ENCODE results near the gene ISCA2.
"Not testable (repeated sequence)": the region's sequence is repeated elsewhere in the genome, so short reads cannot be mapped to it uniquely, and the experiment has no call there.

The ISCA2 gene, protein sequence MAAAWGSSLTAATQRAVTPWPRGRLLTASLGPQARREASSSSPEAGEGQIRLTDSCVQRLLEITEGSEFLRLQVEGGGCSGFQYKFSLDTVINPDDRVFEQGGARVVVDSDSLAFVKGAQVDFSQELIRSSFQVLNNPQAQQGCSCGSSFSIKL

GRCh38 chr14:74493343-74494261, at the start of gene ISCA2:
Gene ISCA2 (plus strand): TSS chr14:74493765. CDS start chr14:74493775, 10 bp downstream.
- Histone ChIP-seq H3K27ac (ENCODE audit: low read depth, low read length) (peak within 1 kb of the TSS; percentile 95), H3K9me3 (ENCODE audit: control insufficient read depth in 1 of 2, low read length in 2 of 2) (no peaks in the 10 kb centered on the region), H3K4me1 (ENCODE audit: control insufficient read depth in 1 of 2, insufficient read depth in 2 of 2, low read length in 2 of 2) (peaks cover 23 to 24% of the 10 kb centered on the region in 2 donors), H3K4me3 (ENCODE audit: low read depth in 1 of 2, low read length in 2 of 2) (peak within 1 kb of the TSS; percentile 86 to 89), H3K9ac (ENCODE audit: low read depth in 1 of 2, low read length in 2 of 2) (peak within 1 kb of the TSS; percentile 73 to 85), H3K36me3 (ENCODE audit: control insufficient read depth in 1 of 2, insufficient read depth in 2 of 2, low read length in 2 of 2) (peaks cover 0 to 3% of the 10 kb centered on the region in 2 donors), H3K27me3 (ENCODE audit: control insufficient read depth in 1 of 2, insufficient read depth in 2 of 2, low read length in 2 of 2) (no peaks in the 10 kb centered on the region)

DNA sequence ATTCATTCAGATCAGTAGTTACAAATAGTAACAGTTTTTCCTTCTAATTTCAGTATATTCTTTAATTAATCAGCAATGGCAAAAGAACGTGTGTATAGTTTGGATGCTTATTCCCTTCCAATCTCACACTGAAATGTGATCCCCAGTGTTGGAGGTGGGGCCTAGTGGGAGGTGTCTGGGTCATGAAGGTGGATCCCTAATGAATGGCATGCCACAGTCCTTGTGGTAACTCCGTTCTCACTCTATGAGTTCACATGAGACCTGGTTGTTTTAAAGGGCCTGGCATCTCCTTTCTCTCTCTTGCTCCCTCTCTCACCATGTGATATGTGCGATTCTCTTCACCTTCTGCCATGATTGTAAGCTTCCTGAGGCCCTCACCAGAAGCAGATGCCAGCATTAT, 48.7 kb upstream of the ISCA2 start:
- H3K4me1 ChIP-seq (ENCODE audit: control insufficient read depth in 1 of 2, insufficient read depth in 2 of 2, low read length in 2 of 2) = no peaks in the 10 kb centered on the region
- no peak overlapping the region for H3K27ac ChIP-seq (ENCODE audit: low read depth, low read length)
- H3K4me3 ChIP-seq (ENCODE audit: low read depth in 1 of 2, low read length in 2 of 2) = no peak overlapping the region
- no peaks in the 10 kb centered on the region for H3K27me3 ChIP-seq (ENCODE audit: control insufficient read depth in 1 of 2, insufficient read depth in 2 of 2, low read length in 2 of 2)
- H3K9ac ChIP-seq (ENCODE audit: low read depth in 1 of 2, low read length in 2 of 2) = no peak overlapping the region
- no peaks in the 10 kb centered on the region for H3K36me3 ChIP-seq (ENCODE audit: control insufficient read depth in 1 of 2, insufficient read depth in 2 of 2, low read length in 2 of 2)
- H3K9me3 ChIP-seq (ENCODE audit: control insufficient read depth in 1 of 2, low read length in 2 of 2) = no peaks in the 10 kb centered on the region

- not testable (repeated sequence) for H3K36me3 ChIP-seq (ENCODE audit: control insufficient read depth in 1 of 2, insufficient read depth in 2 of 2, low read length in 2 of 2); H3K4me1 ChIP-seq (ENCODE audit: control insufficient read depth in 1 of 2, insufficient read depth in 2 of 2, low read length in 2 of 2); H3K9me3 ChIP-seq (ENCODE audit: control insufficient read depth in 1 of 2, low read length in 2 of 2); H3K9ac ChIP-seq (ENCODE audit: low read depth in 1 of 2, low read length in 2 of 2); H3K27me3 ChIP-seq (ENCODE audit: control insufficient read depth in 1 of 2, insufficient read depth in 2 of 2, low read length in 2 of 2); H3K27ac ChIP-seq (ENCODE audit: low read depth, low read length); H3K4me3 ChIP-seq (ENCODE audit: low read depth in 1 of 2, low read length in 2 of 2)
These were observed 39.2 kb upstream of the ISCA2 start for GRCh38 chr14:74454397-74454796.

GRCh38 chr14:74456684-74457564, 36.6 kb upstream of the ISCA2 start:
- Histone ChIP-seq H3K27ac (ENCODE audit: low read depth, low read length) (no peak overlapping the region), H3K4me3 (ENCODE audit: low read depth in 1 of 2, low read length in 2 of 2) (no peak overlapping the region), H3K9me3 (ENCODE audit: control insufficient read depth in 1 of 2, low read length in 2 of 2) (no peaks in the 10 kb centered on the region), H3K27me3 (ENCODE audit: control insufficient read depth in 1 of 2, insufficient read depth in 2 of 2, low read length in 2 of 2) (no peaks in the 10 kb centered on the region), H3K9ac (ENCODE audit: low read depth in 1 of 2, low read length in 2 of 2) (no peak overlapping the region), H3K36me3 (ENCODE audit: control insufficient read depth in 1 of 2, insufficient read depth in 2 of 2, low read length in 2 of 2) (no peaks in the 10 kb centered on the region), H3K4me1 (ENCODE audit: control insufficient read depth in 1 of 2, insufficient read depth in 2 of 2, low read length in 2 of 2) (no peaks in the 10 kb centered on the region)

DNA sequence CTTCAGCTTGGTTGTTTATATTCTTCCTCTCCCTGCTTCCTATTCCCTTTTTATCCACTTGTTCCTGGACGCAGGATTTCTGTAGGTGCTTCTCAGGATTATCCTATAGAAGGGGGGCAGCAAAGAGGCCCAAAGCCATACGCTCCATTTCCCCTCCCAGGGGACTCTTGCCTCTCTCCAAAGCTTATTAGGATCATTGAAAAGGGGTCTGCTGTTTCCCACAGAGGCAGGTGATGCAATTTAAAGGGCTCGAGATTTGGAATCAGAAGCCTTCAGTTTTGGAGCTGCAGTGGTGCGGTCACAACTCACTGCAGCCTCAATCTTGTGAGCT, 36.0 kb upstream of the ISCA2 start:
- Histone ChIP-seq H3K27me3 (ENCODE audit: control insufficient read depth in 1 of 2, insufficient read depth in 2 of 2, low read length in 2 of 2) (no peaks in the 10 kb centered on the region), H3K9ac (ENCODE audit: low read depth in 1 of 2, low read length in 2 of 2) (no peak overlapping the region), H3K4me1 (ENCODE audit: control insufficient read depth in 1 of 2, insufficient read depth in 2 of 2, low read length in 2 of 2) (no peaks in the 10 kb centered on the region), H3K4me3 (ENCODE audit: low read depth in 1 of 2, low read length in 2 of 2) (no peak overlapping the region), H3K36me3 (ENCODE audit: control insufficient read depth in 1 of 2, insufficient read depth in 2 of 2, low read length in 2 of 2) (no peaks in the 10 kb centered on the region), H3K27ac (ENCODE audit: low read depth, low read length) (no peak overlapping the region), H3K9me3 (ENCODE audit: control insufficient read depth in 1 of 2, low read length in 2 of 2) (no peaks in the 10 kb centered on the region)

DNA sequence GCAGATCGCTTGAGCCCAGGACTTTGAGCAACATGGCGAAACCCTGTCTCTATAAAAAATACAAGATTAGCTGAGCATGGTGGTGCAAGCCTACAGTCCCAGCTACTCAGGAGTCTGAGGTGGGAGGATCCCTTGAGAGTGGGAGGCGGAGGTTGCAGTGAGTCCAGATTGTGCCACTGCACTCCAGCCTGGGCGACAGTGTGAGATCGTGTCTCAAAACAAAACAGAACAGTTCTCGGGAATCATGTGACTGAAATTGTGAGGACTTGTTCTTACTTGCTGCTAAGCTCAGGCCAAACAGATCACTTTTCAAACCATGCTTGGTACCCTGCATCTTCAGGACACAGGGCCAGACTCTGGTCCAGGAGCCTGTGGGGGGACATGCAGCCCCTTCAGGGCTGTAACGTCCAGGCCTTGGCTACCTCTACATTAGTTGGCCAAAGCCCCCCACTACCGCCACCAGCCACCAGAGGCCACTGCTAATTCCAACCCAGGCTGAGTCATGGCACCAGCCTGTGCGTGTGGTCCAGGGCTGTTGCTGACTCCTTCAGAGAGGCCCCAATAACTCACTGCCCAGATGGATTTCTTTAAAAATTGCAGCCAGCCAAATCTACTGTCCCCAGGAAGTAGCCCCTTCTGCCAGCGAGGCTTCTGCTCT, 34.1 kb upstream of the ISCA2 start:
- Histone ChIP-seq H3K36me3 (ENCODE audit: control insufficient read depth in 1 of 2, insufficient read depth in 2 of 2, low read length in 2 of 2) (no peaks in the 10 kb centered on the region), H3K4me3 (ENCODE audit: low read depth in 1 of 2, low read length in 2 of 2) (no peak overlapping the region), H3K4me1 (ENCODE audit: control insufficient read depth in 1 of 2, insufficient read depth in 2 of 2, low read length in 2 of 2) (no peaks in the 10 kb centered on the region), H3K27ac (ENCODE audit: low read depth, low read length) (no peak overlapping the region), H3K9ac (ENCODE audit: low read depth in 1 of 2, low read length in 2 of 2) (no peak overlapping the region), H3K9me3 (ENCODE audit: control insufficient read depth in 1 of 2, low read length in 2 of 2) (no peaks in the 10 kb centered on the region), H3K27me3 (ENCODE audit: control insufficient read depth in 1 of 2, insufficient read depth in 2 of 2, low read length in 2 of 2) (no peaks in the 10 kb centered on the region)

DNA sequence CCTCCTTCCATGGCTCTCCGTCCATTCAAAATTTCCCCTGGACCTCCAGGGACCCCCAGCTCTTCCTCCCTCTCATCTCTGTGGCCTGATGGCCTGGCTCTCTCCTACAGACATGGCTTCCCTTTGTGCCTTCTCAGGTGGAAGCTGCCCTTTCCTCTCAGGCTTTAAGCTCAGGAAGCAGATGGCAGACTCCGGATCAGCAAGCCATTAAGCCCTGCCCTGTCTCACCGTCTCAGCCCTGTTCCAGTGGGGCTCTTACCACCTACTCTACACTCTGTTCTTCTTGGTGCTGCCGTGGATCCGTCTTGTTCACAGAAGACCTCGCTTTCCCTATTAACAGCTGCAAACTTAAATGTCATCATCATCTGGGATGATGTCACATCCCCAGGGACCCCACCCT, 33.6 kb upstream of the ISCA2 start:
- no peaks in the 10 kb centered on the region for H3K9me3 ChIP-seq (ENCODE audit: control insufficient read depth in 1 of 2, low read length in 2 of 2)
- no peaks in the 10 kb centered on the region for H3K27me3 ChIP-seq (ENCODE audit: control insufficient read depth in 1 of 2, insufficient read depth in 2 of 2, low read length in 2 of 2)
- H3K36me3 ChIP-seq (ENCODE audit: control insufficient read depth in 1 of 2, insufficient read depth in 2 of 2, low read length in 2 of 2) = no peaks in the 10 kb centered on the region
- H3K4me3 ChIP-seq (ENCODE audit: low read depth in 1 of 2, low read length in 2 of 2) = no peak overlapping the region
- no peak overlapping the region for H3K9ac ChIP-seq (ENCODE audit: low read depth in 1 of 2, low read length in 2 of 2)
- H3K4me1 ChIP-seq (ENCODE audit: control insufficient read depth in 1 of 2, insufficient read depth in 2 of 2, low read length in 2 of 2) = no peaks in the 10 kb centered on the region
- no peak overlapping the region for H3K27ac ChIP-seq (ENCODE audit: low read depth, low read length)

GRCh38 chr14:74462993-74463392, 30.6 kb upstream of the ISCA2 start:
- H3K9me3 ChIP-seq (ENCODE audit: control insufficient read depth in 1 of 2, low read length in 2 of 2) = no peaks in the 10 kb centered on the region

DNA sequence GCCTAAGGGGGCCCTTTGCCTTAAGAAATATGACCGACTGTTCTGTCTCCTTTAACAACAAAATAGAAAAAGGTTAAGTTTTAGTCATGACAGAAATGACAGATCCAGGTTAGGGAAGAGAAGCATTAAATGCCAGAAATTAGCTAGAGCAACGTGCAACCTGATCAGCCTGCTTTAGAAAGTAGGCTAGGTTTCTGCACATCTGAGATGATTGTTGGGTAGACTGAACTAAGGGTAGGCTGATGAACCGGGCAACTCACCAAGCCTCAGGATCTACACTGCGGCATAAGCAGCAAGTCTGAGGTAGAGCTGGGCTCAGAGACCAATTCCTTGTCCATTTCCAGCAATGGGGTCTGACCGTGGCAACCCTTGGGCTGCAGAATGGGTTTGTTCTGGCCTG, 29.9 kb upstream of the ISCA2 start:
- no peaks in the 10 kb centered on the region for H3K4me1 ChIP-seq (ENCODE audit: control insufficient read depth in 1 of 2, insufficient read depth in 2 of 2, low read length in 2 of 2)
- H3K27ac ChIP-seq (ENCODE audit: low read depth, low read length) = no peak overlapping the region
- H3K9ac ChIP-seq (ENCODE audit: low read depth in 1 of 2, low read length in 2 of 2) = no peak overlapping the region
- no peaks in the 10 kb centered on the region for H3K9me3 ChIP-seq (ENCODE audit: control insufficient read depth in 1 of 2, low read length in 2 of 2)
- H3K27me3 ChIP-seq (ENCODE audit: control insufficient read depth in 1 of 2, insufficient read depth in 2 of 2, low read length in 2 of 2) = no peaks in the 10 kb centered on the region
- H3K36me3 ChIP-seq (ENCODE audit: control insufficient read depth in 1 of 2, insufficient read depth in 2 of 2, low read length in 2 of 2) = no peaks in the 10 kb centered on the region
- H3K4me3 ChIP-seq (ENCODE audit: low read depth in 1 of 2, low read length in 2 of 2) = no peak overlapping the region

More at GRCh38 chr14:74462993-74463392, 30.6 kb upstream of the ISCA2 start:
- H3K9ac ChIP-seq (ENCODE audit: low read depth in 1 of 2, low read length in 2 of 2) = no peak overlapping the region
- H3K27me3 ChIP-seq (ENCODE audit: control insufficient read depth in 1 of 2, insufficient read depth in 2 of 2, low read length in 2 of 2) = no peaks in the 10 kb centered on the region
- no peak overlapping the region for H3K27ac ChIP-seq (ENCODE audit: low read depth, low read length)
- no peaks in the 10 kb centered on the region for H3K36me3 ChIP-seq (ENCODE audit: control insufficient read depth in 1 of 2, insufficient read depth in 2 of 2, low read length in 2 of 2)
- H3K4me3 ChIP-seq (ENCODE audit: low read depth in 1 of 2, low read length in 2 of 2) = no peak overlapping the region
- H3K4me1 ChIP-seq (ENCODE audit: control insufficient read depth in 1 of 2, insufficient read depth in 2 of 2, low read length in 2 of 2) = no peaks in the 10 kb centered on the region
